Gastroesophageal sphincter (tissue), 3 donors: ENCODE results near the gene SORCS1.
A peak's percentile ranks its signal among the peaks of the same experiment; 100 is the strongest.

Experiments
- EP300 ChIP-seq: sonication (generic); formaldehyde crosslinking; IDR thresholded peaks from one replicate; pipeline ENCODE4 v1.6.1; 2017; ENCODE audit warnings: antibody characterized with exemption, mild to moderate bottlenecking
- POLR2A ChIP-seq, 2 donors: fragments of 450-650 bp; IDR thresholded peaks; one replicate each; pipeline ENCODE4 v1.6.1; 2017; ENCODE audit warnings: antibody characterized with exemption in 2 of 2, mild to moderate bottlenecking in 2 of 2, moderate library complexity in 1 of 2
- TF ChIP-seq, protein P1 (sequence below), 4 experiments: fragments of 200-600 bp in 2 of 4; fragments of 450-650 bp in 2 of 4; sonication (generic) in 1 of 4; IDR thresholded peaks; one replicate each; pipeline ENCODE4 v1.5.1; 2017 to 2019; ENCODE audit warnings: antibody characterized with exemption in 4 of 4, mild to moderate bottlenecking in 2 of 4, moderate library complexity in 2 of 4

DNA sequence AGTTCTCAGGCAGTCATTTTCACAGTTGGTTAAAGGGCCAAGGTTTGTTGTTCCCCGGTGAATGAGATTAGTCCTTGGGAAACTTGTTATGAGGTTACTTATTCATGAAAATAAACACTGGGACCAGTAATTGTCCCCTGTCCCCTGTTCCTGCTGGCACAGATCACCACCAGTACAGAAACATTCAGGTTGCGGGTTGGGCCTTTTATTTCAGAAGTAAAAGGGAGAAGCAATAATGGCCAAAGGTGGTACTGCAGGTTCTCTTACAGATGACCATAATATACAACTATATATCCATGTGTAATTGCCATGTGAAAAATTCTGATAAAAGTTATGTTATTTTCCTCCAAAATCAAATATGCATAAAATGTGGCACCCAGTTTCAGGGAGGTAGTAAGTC, 442.0 kb downstream of the SORCS1 start:
- TF ChIP-seq POLR2A (IDR thresholded peaks at IDR 0.05): no peak
- TF ChIP-seq, protein P1, sequence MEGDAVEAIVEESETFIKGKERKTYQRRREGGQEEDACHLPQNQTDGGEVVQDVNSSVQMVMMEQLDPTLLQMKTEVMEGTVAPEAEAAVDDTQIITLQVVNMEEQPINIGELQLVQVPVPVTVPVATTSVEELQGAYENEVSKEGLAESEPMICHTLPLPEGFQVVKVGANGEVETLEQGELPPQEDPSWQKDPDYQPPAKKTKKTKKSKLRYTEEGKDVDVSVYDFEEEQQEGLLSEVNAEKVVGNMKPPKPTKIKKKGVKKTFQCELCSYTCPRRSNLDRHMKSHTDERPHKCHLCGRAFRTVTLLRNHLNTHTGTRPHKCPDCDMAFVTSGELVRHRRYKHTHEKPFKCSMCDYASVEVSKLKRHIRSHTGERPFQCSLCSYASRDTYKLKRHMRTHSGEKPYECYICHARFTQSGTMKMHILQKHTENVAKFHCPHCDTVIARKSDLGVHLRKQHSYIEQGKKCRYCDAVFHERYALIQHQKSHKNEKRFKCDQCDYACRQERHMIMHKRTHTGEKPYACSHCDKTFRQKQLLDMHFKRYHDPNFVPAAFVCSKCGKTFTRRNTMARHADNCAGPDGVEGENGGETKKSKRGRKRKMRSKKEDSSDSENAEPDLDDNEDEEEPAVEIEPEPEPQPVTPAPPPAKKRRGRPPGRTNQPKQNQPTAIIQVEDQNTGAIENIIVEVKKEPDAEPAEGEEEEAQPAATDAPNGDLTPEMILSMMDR (IDR thresholded peaks at IDR 0.05): peak in 1 of 4 experiments; percentile 9
- TF ChIP-seq EP300: no peak
